Measurements from ENCODE around the gene FAM174B. TPM values are rescaled to one million over a fixed set of nuclear protein-coding genes. Genes with fewer than 3 reads are reported as not detected.

The FAM174B gene
- total RNA-seq, result 33.9 TPM

GRCh38 chr15:92655178-92655995, at the start of gene FAM174B:
FAM174B (minus strand) TSS chr15:92655775.

Other genes starting within 250 kb of the FAM174B start
- 230 TPM for gene CHD2, start 244.5 kb upstream of the FAM174B start, total RNA-seq